ENCODE results near the gene DCAF11. TPM values are rescaled to one million over a fixed set of nuclear protein-coding genes. Genes with fewer than 3 reads are reported as not detected.
A peak's percentile ranks its signal among the peaks of the same experiment; 100 is the strongest.

DCAF11 gene
- polyA plus RNA-seq, 6 donors from 2014 or later: 65.8 to 106 (median 78.5) TPM

GRCh38 chr14:24083462-24083861 is 31.1 kb upstream of the DCAF11 start:
- no peak for DNase-seq
- ATAC-seq (ENCODE audit: low read depth in 2 of 2): no peak
- H3K27me3 Mint-ChIP-seq: no peaks in the 10 kb centered on the region
- H3K4me3 Mint-ChIP-seq: peak overlapping the region in 1 of 8 donors; percentile 72
- no peaks in the 10 kb centered on the region for H3K36me3 Mint-ChIP-seq
- no peaks in the 10 kb centered on the region for H3K9me3 Mint-ChIP-seq
- H3K4me1 Mint-ChIP-seq: peaks cover 31 to 40% (median 37%) of the 10 kb centered on the region in 3 donors
- no peak overlapping the region for H3K27ac Mint-ChIP-seq

GRCh38 chr14:24084440-24084839 is 30.1 kb upstream of the DCAF11 start:
- Mint-ChIP-seq H3K4me3 (peak overlapping the region in 1 of 8 donors; percentile 72), H3K9me3 (no peaks in the 10 kb centered on the region), H3K4me1 (peaks cover 25 to 34% (median 31%) of the 10 kb centered on the region in 3 donors), H3K27ac (peak overlapping the region in 2 of 6 donors; percentile 23 to 54), H3K36me3 (no peaks in the 10 kb centered on the region), H3K27me3 (no peaks in the 10 kb centered on the region)
- ATAC-seq (ENCODE audit: low read depth in 2 of 2) (no peak), DNase-seq (no peak)

GRCh38 chr14:24085215-24085614 is 29.4 kb upstream of the DCAF11 start:
- Mint-ChIP-seq H3K9me3 (no peaks in the 10 kb centered on the region), H3K36me3 (no peaks in the 10 kb centered on the region), H3K27me3 (no peaks in the 10 kb centered on the region), H3K4me3 (peak overlapping the region in 2 of 8 donors; percentile 25 to 36), H3K4me1 (peaks cover 25 to 33% (median 26%) of the 10 kb centered on the region in 3 donors), H3K27ac (peak overlapping the region in 3 of 6 donors; percentile 2 to 65 (median 17))
- no peak for DNase-seq
- no peak for ATAC-seq (ENCODE audit: low read depth in 2 of 2)

- no peak overlapping the region for H3K27ac Mint-ChIP-seq
- DNase-seq: no peak
- H3K36me3 Mint-ChIP-seq: no peaks in the 10 kb centered on the region
- no peak overlapping the region for H3K4me3 Mint-ChIP-seq
- no peaks in the 10 kb centered on the region for H3K27me3 Mint-ChIP-seq
- no peak for ATAC-seq (ENCODE audit: low read depth in 2 of 2)
- no peaks in the 10 kb centered on the region for H3K9me3 Mint-ChIP-seq
- peaks cover 24 to 32% (median 24%) of the 10 kb centered on the region in 3 donors for H3K4me1 Mint-ChIP-seq
Observed at GRCh38 chr14:24086193-24086955, 28.2 kb upstream of the DCAF11 start.

GRCh38 chr14:24087004-24087403 is 27.6 kb upstream of the DCAF11 start:
- no peak for ATAC-seq (ENCODE audit: low read depth in 2 of 2)
- H3K27me3 Mint-ChIP-seq: no peaks in the 10 kb centered on the region
- H3K4me3 Mint-ChIP-seq: peak overlapping the region in 1 of 8 donors; percentile 59
- H3K4me1 Mint-ChIP-seq: peaks cover 20 to 28% (median 20%) of the 10 kb centered on the region in 3 donors
- H3K9me3 Mint-ChIP-seq: no peaks in the 10 kb centered on the region
- no peak for DNase-seq
- no peaks in the 10 kb centered on the region for H3K36me3 Mint-ChIP-seq
- H3K27ac Mint-ChIP-seq: no peak overlapping the region

- H3K36me3 Mint-ChIP-seq: no peaks in the 10 kb centered on the region
- H3K4me3 Mint-ChIP-seq: no peak overlapping the region
- no peaks in the 10 kb centered on the region for H3K9me3 Mint-ChIP-seq
- peaks cover 15 to 31% (median 17%) of the 10 kb centered on the region in 3 donors for H3K4me1 Mint-ChIP-seq
- ATAC-seq (ENCODE audit: low read depth in 2 of 2) (no peak), DNase-seq (no peak)
- no peaks in the 10 kb centered on the region for H3K27me3 Mint-ChIP-seq
- H3K27ac Mint-ChIP-seq: no peak overlapping the region
Observed at GRCh38 chr14:24088095-24088494, 26.5 kb upstream of the DCAF11 start.

GRCh38 chr14:24089890-24090289 is 24.7 kb upstream of the DCAF11 start:
- Mint-ChIP-seq H3K27me3 (no peaks in the 10 kb centered on the region), H3K27ac (no peak overlapping the region), H3K4me1 (peaks cover 18 to 35% (median 21%) of the 10 kb centered on the region in 3 donors), H3K9me3 (no peaks in the 10 kb centered on the region), H3K36me3 (peaks cover 0 to 5% of the 10 kb centered on the region in 2 donors), H3K4me3 (peak overlapping the region in 1 of 8 donors; percentile 83)
- ATAC-seq (ENCODE audit: low read depth in 2 of 2) (no peak), DNase-seq (no peak)

- ATAC-seq (ENCODE audit: low read depth in 2 of 2): no peak
- no peak for DNase-seq
- no peaks in the 10 kb centered on the region for H3K9me3 Mint-ChIP-seq
- H3K4me3 Mint-ChIP-seq: peak overlapping the region in 6 of 8 donors; percentile 20 to 100 (median 98)
- H3K36me3 Mint-ChIP-seq: peaks cover 0 to 6% of the 10 kb centered on the region in 2 donors
- no peaks in the 10 kb centered on the region for H3K27me3 Mint-ChIP-seq
- peak overlapping the region in 2 of 6 donors; percentile 12 to 82 for H3K27ac Mint-ChIP-seq
- peaks cover 36 to 54% (median 38%) of the 10 kb centered on the region in 3 donors for H3K4me1 Mint-ChIP-seq
Observed at GRCh38 chr14:24092110-24092504, 22.5 kb upstream of the DCAF11 start.

- Mint-ChIP-seq H3K9me3 (no peaks in the 10 kb centered on the region), H3K4me3 (peak overlapping the region; percentile 79 to 100 (median 98)), H3K27me3 (no peaks in the 10 kb centered on the region), H3K27ac (peak overlapping the region in 4 of 6 donors; percentile 93 to 96 (median 96)), H3K36me3 (peaks cover 0 to 6% of the 10 kb centered on the region in 2 donors), H3K4me1 (peaks cover 36 to 54% (median 38%) of the 10 kb centered on the region in 3 donors)
- ATAC-seq (ENCODE audit: low read depth in 2 of 2): no peak
- no peak for DNase-seq
Observed at GRCh38 chr14:24092505-24093206, 21.9 kb upstream of the DCAF11 start.

GRCh38 chr14:24093207-24093900 is 21.2 kb upstream of the DCAF11 start:
- H3K9me3 Mint-ChIP-seq: no peaks in the 10 kb centered on the region
- no peaks in the 10 kb centered on the region for H3K27me3 Mint-ChIP-seq
- peak overlapping the region; percentile 96 to 100 (median 99) for H3K4me3 Mint-ChIP-seq
- H3K36me3 Mint-ChIP-seq: peaks cover 0 to 6% of the 10 kb centered on the region in 2 donors
- ATAC-seq (ENCODE audit: low read depth in 2 of 2): no peak
- H3K27ac Mint-ChIP-seq: peak overlapping the region; percentile 81 to 96 (median 96)
- DNase-seq: no peak
- peaks cover 36 to 54% (median 38%) of the 10 kb centered on the region in 3 donors for H3K4me1 Mint-ChIP-seq

- ATAC-seq (ENCODE audit: low read depth in 2 of 2) (peak; percentile 64 to 67), DNase-seq (peak; percentile 62)
- no peaks in the 10 kb centered on the region for H3K9me3 Mint-ChIP-seq
- peak within 1 kb of the TSS; percentile 96 to 100 (median 99) for H3K4me3 Mint-ChIP-seq
- H3K36me3 Mint-ChIP-seq: peaks cover 0 to 8% of the 10 kb centered on the region in 2 donors
- peaks cover 36 to 54% (median 38%) of the 10 kb centered on the region in 3 donors for H3K4me1 Mint-ChIP-seq
- H3K27ac Mint-ChIP-seq: peak within 1 kb of the TSS; percentile 93 to 98 (median 96)
- H3K27me3 Mint-ChIP-seq: no peaks in the 10 kb centered on the region
Observed at GRCh38 chr14:24093901-24094840, 20.4 kb upstream of the DCAF11 start, which contains the start of gene PCK2. PCK2 (plus strand) TSS chr14:24094311; CDS start chr14:24094406, 95 bp downstream.

- peaks cover 0 to 14% of the 10 kb centered on the region in 2 donors for H3K36me3 Mint-ChIP-seq
Observed at GRCh38 chr14:24094841-24095270, 19.7 kb upstream of the DCAF11 start.

More at GRCh38 chr14:24094841-24095270, 19.7 kb upstream of the DCAF11 start:
- Mint-ChIP-seq H3K27ac (peak overlapping the region; percentile 88 to 98 (median 96)), H3K4me1 (peaks cover 32 to 55% (median 43%) of the 10 kb centered on the region in 3 donors), H3K9me3 (no peaks in the 10 kb centered on the region), H3K27me3 (no peaks in the 10 kb centered on the region), H3K4me3 (peak overlapping the region; percentile 96 to 100 (median 99))
- no peak for ATAC-seq (ENCODE audit: low read depth in 2 of 2)
- DNase-seq: no peak

Data from naive B cell (primary cell).